SH-SY5Y (cell line): ENCODE data around the gene ATP9B.

ENCODE experiments used
- GATA2 ChIP-seq: IDR thresholded peaks from 2 replicates; pipeline ENCODE4 v1.6.1; 2011; ENCODE audit warnings: mild to moderate bottlenecking, low read depth, low read length
- GATA3 ChIP-seq: IDR thresholded peaks from 2 replicates; pipeline ENCODE4 v1.6.1; 2011; ENCODE audit warnings: low read depth, mild to moderate bottlenecking, low read length, moderate library complexity

The ATP9B gene

DNA sequence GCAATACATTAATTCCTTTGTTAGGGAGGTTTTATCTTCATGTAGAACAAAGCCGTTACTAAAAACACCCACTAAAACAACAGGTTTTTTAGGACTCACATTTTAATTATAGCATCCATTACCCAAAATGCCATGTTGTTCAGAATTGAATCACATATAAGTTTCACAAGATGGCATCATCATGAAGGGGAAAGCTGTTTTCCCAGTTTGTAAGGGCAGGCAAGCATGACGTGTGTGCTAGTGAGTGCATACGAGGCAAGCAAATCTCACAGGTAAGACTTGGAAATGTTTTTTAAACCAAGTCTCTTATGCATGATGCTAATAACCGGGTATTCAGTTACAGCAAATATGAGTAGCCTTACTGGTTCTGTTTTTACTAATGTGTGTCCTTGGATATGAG is 214.7 kb downstream of the ATP9B start:
- TF ChIP-seq GATA2 = no peak
- TF ChIP-seq GATA3 = no peak

DNA sequence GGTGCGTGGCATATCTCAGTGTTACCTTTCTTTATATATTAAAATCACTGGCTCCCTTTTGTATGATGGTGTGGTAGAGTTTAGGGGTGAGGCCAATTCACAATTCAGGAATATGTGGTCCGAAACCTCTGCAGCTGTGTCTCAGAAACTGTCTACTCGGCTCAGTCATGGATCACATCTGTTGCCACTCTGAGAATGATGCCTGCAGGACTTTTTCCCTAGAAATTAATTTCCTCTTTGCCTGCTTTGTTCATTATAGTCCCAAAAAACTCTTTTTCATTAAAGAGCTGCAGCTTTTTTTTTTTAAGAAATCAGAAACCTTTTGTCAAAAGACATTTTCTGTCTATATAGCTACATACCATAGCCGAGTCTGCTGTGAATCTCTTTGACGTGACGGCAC is 221.7 kb downstream of the ATP9B start:
- TF ChIP-seq GATA3 (no peak), GATA2 (no peak)

DNA sequence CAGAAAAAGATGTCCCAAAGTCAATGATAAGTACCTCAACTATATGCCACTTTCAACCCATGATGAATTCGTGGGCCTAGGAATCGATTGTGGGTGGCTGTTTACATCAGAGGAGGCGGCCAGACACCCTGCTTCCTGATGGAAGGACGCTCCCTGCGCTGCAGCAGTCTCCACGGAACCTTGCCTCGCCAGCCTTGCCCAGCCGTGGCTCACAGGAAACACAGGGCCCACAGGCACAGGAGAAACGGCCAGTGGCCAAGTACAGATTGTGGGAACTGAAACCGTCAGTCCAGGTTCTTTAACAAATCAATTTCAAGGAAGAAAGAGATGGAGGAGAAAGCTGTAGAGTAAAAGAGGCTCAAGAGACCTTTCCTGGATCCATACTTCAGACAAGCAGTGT is 225.0 kb downstream of the ATP9B start:
- no peak for TF ChIP-seq GATA2
- TF ChIP-seq GATA3 = no peak

DNA sequence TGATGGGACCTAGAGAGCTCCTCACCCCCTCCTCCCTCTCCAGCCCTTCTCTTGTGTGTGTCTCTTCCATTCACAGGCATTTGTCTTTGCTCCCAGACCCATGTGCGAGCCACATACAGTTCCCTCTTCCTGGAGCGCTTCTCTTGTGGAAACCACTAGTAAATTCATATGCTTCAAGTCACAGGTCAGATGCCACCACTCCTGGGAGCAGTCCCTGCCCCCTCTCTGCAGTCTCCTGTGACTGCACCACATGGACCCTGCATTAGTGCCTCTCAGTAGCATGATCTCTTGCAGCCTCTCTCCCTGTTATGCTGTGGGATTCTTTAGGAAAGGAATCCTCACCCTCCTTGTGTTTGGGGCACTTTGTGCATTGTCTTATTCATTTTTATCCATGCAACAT is 230.1 kb downstream of the ATP9B start:
- no peak for TF ChIP-seq GATA2
- TF ChIP-seq GATA3 = no peak

DNA sequence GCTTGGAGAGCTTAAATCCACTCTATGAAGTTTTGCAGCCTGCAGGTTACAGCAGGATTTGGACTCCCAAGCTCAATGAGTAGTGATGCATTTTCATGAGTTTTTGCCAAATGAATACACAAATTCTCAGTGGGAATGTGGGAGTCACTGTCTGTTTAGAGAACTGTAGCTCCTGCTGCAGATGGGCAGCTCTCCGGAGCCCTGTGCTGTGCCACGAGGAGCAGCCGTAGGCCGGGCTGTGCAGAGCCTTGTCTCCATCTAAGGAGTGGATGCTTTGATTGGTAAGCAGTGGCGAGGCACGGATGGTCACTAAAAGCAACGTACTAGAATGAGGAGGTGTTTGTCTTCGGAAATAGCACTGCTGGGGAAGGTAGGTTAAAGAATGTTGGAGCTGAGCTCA is 230.5 kb downstream of the ATP9B start:
- TF ChIP-seq GATA3 = no peak
- TF ChIP-seq GATA2 = no peak

DNA sequence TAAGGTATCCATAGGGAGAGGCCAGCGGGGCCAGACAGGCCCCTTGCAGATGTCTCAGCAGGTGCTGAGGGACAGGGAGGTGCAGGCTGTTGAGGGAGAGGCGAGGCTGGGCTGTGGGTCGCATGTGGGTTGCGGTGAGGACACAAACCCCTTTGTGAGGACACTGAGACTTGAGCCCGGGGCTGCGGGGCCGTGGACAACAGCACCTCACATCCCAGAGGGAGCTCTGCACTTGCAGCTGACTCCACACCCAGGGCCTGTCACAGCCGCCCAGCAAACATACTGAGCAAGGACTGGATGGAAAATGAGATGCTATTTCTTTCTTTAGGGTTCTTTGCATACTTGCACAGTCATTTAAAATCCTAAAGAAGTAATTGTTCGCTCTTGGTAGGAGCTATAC is 231.2 kb downstream of the ATP9B start:
- TF ChIP-seq GATA3 (no peak), GATA2 (no peak)

DNA sequence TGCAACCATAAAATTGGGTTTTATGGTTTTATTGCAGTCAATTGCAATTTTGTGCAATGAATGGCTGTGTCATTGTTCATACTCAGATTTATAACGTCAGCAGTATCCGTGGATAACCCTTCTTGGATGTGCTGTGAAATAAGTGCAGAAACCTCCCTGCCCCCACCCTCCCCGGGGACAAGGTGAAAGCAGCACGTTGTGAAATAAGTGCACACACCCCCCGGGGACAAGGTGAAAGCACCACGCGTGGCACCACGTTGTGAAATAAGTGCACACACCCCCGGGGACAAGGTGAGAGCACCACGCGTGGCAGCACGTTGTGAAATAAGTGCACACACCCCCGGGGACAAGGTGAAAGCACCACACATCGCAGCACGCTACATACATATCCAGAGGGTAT is 232.9 kb downstream of the ATP9B start:
- no peak for TF ChIP-seq GATA3
- no peak for TF ChIP-seq GATA2

DNA sequence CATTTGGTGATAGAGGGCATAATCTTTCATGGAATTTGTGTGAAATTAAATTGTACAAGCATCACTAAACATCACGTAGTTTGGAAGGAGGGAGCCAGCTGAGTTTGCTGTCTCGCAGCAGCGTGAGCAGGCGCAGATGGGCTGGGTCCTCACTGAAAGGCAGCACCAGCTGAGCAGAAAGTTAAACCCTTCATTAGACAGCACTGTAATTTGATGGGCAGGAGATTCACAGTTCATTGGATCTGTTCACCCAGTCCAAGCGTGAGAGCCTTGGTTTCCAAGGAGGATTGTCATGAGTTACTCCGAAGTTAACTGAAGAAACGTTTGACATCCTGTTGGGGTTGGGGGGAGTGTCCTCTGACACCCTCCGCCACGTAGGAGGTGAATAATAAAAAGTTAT is 236.7 kb downstream of the ATP9B start:
- TF ChIP-seq GATA3 (no peak), GATA2 (no peak)

DNA sequence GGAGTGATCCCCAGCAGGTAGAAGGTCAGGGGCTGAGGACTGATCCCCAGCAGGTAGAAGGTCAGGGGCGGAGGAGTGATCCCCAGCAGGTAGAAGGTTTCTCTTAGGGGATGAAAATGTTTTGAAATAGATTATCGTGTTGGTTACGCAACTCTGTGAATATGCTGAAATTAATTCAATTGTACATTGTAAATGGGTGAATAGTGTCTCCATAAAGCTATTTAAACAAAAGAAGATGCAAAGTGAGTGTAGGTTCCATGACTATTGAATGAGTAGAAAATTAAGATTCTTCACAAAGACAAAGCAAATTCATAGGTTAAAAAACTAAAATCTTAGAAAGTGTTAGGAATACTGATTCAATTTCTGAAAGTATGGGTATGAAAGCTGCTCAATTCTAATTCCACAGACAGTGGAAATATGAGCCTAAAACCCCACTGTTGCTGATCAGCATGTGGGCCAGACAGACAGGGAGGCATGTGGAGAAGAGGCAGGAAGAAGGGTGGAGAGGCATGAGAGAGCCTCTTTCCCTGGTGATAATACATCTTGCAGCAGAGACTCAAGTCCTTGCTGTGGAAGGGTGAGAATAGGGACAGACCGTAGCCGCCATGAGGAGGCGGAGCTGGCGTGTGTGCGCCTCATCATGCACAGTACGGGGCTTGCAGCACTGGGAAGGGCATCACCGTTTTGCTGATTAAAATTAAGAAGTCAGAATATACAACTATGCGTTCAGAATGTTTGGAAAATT is 240.6 kb downstream of the ATP9B start:
- TF ChIP-seq GATA3 (no peak), GATA2 (no peak)

DNA sequence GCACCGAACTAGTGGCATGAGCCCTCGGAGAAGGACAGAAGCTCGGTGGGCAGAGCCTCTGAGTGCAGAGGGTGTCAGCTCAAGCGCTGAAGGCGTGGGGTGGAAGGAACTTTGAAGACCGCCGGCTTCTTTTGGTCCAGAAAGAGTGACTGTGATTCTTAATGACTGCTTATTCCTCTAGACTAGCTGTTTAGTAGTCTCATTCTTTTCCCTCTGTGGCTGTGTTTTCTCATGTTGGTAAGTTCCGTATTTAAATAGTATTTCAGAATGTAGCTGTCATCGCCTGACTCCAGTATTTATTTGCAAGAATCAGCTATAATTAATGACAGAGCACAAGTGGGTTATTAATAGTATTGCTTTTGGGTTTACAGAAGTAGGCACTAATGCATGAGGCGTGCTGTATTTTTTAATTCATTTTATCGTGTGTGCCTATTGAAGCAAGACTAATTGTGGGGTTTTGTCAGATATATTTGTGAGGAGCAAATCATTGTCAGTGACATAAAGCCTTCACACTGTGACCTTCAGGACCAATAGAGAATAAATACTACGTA is 245.7 kb downstream of the ATP9B start:
- TF ChIP-seq GATA3 (no peak), GATA2 (no peak)

DNA sequence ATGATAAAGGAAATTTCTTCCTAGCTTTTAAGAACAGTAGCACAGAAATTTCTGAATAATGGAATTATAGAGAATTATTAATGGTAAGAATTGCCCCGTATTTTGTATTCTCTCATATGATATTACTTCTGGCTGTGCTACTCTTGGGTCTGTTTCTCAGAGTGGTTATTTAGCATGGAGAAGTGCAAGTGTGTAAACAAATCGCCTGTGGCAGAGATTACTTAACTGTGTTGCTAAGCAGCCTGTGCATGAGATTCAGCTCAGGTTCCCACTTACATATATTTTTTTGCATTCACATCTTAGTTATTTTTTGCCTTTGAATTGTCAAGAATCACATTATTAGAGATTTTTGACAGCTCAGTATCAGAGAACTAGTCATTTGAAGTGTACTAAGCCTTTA is 246.4 kb downstream of the ATP9B start:
- TF ChIP-seq GATA3 (no peak), GATA2 (no peak)

DNA sequence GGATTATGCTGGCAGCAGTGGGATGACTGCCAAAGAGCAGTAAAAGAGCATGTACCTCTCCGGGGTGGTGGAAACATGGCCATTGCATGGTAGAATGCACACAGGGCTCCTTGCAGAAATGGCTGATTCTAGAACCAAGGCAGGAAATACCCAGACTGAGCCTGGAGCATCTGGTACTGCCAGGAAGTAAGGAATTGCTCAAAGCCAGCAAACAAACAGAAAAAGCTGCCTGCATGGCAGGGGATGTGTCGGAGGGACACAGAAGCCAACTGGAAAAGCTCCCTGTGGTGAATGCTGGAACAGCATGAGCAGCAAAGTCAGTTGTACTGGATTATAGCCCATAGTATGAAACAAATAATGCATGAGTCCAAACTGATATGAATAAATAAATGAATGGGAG is 248.5 kb downstream of the ATP9B start:
- TF ChIP-seq GATA3 (no peak), GATA2 (no peak)

DNA sequence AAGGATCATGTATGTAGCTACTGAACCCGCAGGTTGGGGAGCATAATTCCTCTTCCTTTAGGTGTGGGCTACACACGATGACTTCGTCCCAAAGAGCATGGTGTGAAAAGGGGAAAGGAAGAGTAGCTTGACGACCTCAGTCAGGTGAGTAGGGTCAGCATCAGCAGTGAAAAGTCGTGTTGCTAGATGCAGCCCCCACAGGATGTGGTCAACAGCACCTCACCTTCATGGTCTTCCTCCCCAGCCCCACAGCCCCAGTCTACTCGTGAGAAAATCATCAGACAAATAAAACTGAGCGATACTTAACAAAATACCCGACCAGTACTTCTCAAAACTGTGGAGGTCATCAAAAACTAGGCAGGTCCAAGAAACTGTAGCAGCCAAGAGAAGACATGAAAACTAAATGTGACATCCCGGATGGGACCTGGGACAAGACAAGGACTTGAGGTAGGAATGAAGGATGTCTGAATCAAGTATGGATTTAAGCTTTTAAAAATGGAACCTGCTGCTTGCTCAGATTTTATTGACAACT is 249.0 kb downstream of the ATP9B start:
- TF ChIP-seq GATA2 (no peak), GATA3 (no peak)

DNA sequence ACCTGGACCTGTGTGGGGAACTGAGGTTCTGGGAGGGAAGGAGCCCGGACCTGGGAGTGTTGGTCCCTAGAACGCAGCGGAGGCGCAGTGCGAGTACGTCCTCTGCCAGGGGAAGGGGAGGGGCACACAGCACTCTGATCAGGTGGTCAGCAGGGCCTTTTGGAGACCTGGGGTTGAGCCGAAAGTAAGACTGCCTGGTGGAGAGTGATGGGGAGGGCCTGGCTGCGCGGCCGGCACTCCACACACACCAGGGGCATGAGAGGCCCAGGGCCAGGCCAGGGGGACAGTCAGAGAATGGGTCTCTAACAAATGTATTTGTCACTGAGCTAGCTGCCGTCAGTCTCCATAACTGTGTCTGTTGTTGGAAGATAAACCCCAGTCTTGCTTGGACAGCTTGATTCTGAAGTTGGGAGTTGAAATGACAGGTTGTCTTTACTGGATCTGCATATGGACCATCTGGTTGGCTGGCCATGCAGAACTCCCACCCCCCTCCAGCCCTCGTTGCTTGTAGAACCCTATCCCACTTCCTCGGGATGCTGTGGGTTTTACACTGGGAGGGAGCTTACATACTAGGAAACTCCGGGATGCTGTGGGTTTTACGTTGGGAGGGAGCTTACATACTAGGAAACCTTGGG is 251.1 kb downstream of the ATP9B start:
- no peak for TF ChIP-seq GATA2
- TF ChIP-seq GATA3 = no peak
